Cardiac septum (tissue), 1 donor: ENCODE results near the gene C5orf46. TPM values are rescaled to one million over a fixed set of nuclear protein-coding genes. Genes with fewer than 3 reads are reported as not detected.
"Not testable (repeated sequence)": the region's sequence is repeated elsewhere in the genome, so short reads cannot be mapped to it uniquely, and the experiment has no call there.

Source experiments
- DNase-seq: peaks from one replicate; pipeline ENCODE4 v3.0.0-alpha.2; 2020; ENCODE audit warnings: low spot score
- intact Hi-C: fragments of 100-400 bp; cut with DNase I; formaldehyde crosslinking; loops from one replicate; pipeline ENCODE4 v1.14.0; 2022
- total RNA-seq: library from RNA; stranded (reverse); fragmentation: NEBNext Ultra II Directional; extraction: Animal tissue kit (Norgen Biotek cat#: 25700); gene quantifications from one replicate; pipeline ENCODE4 v1.2.1, GENCODE V29; 2021
- donor health status: DM: no; HTN: no; CAD: no.

Gene C5orf46
- total RNA-seq, 1 donor from 2014 or later, result 13.0 TPM

DNA sequence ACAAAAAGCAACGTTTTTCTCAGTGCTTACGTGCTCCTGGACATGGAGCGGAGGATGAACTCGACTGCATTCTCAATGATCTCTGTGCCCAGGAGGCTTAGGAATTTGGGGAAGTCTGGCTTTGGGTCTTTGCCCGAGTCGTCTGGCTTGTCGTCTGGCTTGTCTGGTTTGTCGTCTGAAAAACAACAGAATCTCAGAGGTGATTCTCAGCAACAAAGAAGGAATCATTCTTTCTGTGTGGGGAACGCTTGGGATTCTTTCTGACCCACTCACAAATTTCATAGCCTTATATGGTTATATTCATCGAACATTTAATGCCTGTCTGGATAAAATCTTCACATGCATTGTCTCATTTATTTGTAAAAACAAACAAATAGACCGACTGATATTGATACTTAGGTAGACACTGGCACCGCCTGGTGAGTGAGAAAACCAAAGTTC, 4.7 kb downstream of the C5orf46 start:
- no peak for DNase-seq

DNA sequence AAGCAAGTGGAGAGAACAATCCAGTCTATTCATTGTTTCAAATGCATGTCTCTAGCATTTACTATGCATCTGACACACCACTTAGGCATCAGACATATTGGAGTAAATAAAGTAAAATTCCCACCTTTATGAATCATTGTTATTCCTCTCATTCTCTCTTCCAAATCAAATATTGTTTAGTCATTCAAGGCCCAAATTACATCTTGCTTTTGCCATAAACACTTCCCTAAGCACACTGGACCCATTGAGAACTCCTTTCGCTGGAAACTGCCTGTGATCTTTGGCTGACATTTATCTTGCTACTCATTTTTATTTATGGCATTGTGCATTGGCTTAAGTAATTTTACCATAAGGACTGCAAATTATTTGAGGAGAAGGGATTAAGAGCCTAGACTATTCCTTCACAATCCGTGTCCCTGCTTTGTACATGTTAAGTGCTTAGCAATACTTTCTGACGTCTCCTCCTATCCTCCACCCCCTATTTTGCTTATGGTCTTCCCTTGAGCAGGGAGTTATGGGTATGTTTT, 7.4 kb downstream of the C5orf46 start:
- DNase-seq, result no peak
- intact Hi-C loops, result no loop called here

More for the DNA sequence above, 4.7 kb downstream of the C5orf46 start:
- intact Hi-C loops, result no loop called here

DNA sequence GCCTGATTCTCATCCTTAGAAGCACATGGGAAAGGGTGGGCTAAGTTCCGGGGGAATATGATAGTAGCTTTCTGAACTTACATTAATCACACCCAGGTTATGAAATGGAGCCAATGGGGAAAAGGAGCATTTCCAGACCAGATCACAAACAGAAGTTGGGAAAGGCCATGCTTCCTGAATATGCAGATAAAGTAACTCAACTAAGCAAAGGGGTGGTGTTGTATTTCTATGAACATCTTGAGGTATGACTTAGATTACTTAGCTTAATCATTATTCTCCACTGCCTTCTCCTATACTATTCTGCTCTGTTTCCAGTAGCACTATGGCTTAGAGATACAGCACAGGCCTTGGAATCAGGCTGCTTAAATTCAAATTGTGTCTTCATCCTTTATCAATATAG, 10.5 kb downstream of the C5orf46 start:
- intact Hi-C loops, result no loop called here
- no peak for DNase-seq

DNA sequence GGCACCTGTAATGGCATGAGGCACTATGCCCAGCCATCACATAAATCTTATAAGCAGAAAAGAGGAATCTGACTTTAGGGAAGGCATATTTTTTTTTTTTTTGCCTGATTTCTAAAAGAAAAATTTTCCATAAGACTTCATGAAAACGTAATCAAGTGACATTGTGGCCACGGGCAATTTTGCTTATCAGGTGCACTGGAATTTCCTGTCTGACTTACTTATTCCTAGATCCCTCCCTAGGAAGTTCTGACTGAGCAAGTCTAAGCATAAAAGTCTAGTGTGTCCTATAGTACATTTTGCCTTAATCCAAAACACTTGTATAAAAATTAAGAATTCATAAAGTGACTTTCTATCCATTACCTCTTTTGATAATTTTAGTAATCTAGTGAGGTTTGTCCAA, 12.5 kb downstream of the C5orf46 start:
- DNase-seq, result no peak
- intact Hi-C loops, result no loop called here

DNA sequence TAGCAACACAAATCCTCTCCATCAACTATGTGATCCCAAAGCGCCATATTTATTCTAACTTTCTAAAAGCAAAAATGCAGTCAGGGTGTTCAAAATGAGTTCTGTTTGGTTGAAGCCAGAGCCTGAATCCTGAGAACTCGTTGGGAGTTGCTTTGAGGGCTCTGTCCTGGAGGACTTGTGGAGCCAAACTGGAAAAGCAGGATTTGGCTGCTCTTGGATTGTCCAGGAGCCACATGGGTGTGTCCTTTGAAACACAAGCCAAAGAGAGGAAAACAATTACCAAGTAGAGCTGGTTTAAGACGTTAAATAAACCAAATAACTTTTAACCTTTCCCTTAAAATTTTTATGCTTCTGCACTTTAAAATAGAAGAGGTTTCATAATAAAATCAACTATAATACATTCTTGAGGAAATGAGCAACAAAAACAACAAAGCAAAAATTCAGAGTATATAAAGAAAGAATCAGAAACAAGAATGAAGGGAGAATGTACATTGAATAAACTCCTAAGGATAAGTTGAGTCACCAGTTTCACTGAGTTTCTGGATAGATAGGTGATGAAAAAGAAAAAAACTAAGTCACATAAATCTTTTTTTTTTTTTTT, 13.5 kb downstream of the C5orf46 start:
- intact Hi-C loops, result no loop called here
- no peak for DNase-seq

DNA sequence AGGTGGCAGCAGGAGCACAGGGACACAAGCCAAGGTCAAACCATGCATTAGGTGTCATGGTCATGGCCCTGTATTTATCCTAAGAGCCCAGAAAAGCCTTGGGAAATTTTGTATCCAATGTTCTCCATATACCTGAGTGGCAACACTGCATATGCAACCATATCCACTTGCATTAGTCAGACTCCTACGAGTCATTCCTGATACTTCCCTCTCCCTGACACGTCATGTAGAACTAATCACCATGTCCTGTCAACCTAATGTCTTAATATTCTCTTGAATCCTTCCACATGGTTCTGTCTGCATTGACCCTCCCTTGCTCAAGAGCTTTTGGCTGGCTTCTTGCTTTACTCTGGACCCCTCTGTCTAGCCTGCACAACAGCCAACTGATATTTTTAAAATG, 18.4 kb downstream of the C5orf46 start:
- no peak for DNase-seq
- intact Hi-C loops, result loop anchor here (2.0 kb wide), 1 partner anchor 47 kb away; no protein-coding TSS in a partner anchor

DNA sequence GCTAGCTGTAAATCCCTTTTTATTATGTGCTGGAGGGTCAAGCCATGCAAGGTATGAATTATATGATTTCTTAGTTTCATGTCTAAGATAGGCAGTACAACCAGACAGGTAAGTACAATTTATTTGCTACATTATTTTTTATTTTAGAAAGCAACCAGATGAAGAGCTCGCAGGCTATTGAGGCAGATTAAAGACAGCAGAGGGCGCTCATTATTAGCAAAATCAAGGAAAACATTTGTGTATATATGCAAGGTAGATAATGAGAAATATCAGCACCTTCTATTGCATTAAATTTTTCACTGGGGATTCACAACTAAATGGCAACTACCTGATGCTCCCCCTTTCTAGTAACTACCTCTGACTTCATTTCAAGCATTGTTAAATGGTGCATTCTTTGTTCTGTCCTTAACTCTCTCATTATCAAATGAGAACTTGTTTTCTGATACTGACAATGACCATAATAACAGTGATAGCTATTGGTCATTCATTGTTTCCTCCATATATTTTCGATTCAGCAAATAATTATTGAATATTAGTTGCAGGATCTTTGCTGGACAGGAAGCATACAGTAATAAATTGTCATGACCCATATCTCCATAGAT, 19.2 kb downstream of the C5orf46 start:
- intact Hi-C loops, result no loop called here
- DNase-seq, result no peak

DNA sequence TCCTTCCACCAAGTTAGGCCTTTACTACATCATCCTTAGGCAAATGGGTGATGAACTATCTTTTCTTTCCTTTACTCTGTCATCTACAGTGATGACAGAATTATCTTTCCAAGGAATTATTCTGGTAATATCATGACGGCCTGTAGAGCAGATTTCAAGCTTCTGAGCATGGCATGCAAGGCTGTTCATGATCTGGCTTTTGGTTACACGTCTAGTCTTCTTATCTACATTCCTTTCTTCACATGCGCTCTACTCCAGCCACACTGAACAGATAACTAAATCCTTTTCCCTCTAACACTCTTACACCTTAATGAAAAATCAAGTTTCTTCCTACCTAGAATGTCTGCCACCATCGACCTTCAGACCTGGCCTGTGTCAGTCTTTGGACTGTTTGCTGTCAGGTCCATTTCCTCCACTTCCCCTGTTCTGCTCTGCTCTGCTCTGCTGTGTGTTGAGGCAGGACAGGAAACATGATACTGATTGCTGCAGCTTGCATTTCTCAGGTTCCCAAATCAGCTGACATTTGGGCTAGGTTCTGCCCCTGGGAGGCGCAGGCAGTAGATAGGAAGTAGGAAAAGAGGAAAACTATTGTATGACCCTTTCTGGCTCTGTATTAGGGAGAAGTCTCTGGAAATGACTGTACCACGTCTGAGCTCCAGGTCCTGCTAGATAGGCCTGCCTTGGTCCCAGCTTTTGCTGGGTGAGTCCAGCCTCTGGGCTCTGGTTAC, 23.6 kb downstream of the C5orf46 start:
- intact Hi-C loops, result no loop called here
- DNase-seq, result no peak

DNA sequence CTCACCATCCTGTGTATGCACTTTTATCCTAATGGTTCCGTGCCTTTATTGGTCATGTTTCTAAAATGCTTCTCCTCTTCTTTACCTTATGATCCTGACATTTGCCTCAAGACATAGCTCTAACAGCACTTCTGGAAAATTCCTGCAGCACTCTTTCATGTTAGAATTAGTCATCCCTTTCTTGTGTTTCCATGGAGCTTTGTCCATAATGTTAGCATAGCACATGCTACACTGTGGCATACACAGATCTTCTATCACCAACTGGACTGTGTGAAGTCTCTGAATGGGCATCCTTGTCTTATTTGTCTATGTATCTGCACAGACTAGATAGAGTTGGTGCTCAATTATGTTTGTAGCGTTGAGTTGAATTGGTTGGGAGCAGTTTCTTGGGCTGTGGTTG, 25.9 kb downstream of the C5orf46 start:
- DNase-seq, result no peak
- intact Hi-C loops, result no loop called here

DNA sequence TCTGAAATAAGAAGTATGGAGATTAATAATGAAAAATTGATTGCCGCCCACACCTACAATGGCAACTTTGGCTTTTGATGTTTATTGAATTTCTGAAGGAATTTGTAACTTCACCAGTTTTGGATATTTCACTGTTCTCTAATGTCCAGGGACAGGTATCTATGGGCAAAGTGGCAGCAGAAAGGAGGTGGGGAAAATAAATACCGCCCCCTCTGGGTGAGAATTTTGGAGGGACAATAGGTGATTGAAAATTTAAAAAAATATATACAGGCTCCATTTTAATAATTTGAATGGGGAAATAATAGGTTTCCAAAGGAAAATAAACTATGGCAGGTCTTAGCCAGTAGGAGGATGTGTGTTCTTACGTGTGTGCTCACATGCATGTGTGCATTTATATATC, 26.6 kb downstream of the C5orf46 start:
- intact Hi-C loops, result no loop called here
- no peak for DNase-seq

DNA sequence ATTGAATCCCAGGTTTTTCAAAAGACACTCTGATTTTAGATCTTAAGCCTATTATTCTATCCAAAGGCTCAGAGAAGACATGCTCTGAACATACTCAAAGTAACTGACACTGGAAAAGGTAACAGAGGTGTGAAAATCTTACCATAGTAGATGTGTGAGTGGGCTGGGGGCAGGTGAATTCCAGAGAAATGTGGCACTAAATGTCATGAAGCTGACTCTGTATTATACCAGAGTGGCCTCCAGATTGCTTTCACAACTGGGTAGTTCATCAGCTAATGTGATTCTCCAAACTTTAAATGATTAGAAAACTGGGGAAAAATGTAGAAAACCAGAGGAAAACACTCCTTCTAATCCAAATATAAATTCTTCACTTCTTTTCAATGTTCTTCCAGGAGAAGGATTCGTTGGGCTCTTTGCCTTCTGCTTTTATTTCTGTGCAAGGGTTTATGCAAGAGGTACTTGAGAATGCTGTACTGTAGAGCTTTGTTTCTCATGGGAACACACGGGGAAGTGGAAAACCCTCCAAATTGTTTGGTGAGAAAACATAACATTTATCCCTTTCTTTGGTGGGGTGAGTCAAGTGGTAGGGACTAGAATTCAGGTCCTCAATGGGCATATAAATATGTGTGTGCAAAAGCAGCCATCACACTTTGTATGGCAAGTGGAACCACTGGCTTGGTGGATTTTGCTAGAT, 28.1 kb downstream of the C5orf46 start, which contains the start of gene SCGB3A2:
TSS of gene SCGB3A2 (plus strand) at position 646 of the 694 bp plus-strand sequence. CDS start 93 bp downstream, outside the sequence.
- intact Hi-C loops, result no loop called here
- no peak for DNase-seq

DNA sequence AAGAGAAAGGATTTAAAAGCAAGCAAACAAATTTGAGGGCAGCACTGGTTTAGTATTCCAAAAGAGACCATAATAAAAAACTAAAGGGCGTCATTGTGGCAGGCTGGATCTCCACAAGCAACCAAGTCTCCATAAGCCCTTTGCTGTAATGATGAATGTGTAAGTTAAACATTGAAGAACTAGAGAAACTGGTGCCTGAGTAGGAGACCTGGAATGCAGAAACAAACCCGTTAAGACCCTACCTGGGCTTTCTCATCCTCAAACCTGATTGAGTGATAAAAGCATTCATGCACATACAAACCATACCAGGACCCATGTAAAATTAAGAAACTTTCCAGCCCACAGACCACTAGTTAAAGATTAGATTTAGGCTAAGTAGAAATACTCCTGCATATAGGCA, 29.7 kb downstream of the C5orf46 start:
- no peak for DNase-seq
- intact Hi-C loops, result no loop called here

DNA sequence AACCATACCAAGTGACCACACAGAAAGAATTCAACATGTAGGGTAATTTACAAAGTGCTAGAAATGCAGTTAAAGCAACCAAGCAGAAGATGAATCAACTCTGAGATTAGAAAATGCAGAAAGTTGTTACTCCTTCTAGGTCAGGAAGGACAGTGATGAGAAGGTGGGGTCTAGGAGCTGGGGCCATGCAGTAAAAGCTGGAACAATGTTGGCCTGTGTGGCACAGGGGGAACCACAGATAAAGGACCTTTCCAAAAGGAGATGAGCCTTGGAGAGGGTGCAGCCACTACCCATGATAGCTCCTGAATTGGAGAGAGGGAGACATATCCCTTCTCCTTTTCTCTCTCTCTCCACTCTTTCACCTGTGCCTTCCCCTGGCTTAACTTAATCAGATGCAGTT, 30.2 kb downstream of the C5orf46 start:
- intact Hi-C loops, result no loop called here
- no peak for DNase-seq

DNA sequence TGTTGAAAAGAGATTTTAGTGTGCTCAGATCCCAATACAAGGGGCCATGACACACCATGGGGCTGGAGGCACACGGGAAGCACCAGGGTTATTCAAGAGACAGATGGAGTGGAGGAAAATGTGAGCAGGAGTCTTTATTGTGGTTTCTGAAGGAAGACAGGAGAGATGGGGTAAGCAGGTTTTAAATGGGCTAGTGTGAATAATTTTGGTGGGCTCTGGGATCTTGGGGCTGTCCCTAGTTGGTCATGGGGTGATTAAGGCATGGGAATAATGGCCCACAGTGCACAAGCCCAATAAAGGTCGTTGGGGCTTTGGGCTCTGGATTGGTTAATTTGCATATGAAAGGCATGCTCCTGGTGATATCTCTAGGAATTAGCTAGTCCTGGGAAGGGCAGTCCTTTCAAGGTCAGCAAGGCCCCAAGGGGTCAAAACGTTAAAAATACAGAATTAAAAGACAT, 31.4 kb downstream of the C5orf46 start:
- DNase-seq, result no peak
- intact Hi-C loops, result no loop called here

DNA sequence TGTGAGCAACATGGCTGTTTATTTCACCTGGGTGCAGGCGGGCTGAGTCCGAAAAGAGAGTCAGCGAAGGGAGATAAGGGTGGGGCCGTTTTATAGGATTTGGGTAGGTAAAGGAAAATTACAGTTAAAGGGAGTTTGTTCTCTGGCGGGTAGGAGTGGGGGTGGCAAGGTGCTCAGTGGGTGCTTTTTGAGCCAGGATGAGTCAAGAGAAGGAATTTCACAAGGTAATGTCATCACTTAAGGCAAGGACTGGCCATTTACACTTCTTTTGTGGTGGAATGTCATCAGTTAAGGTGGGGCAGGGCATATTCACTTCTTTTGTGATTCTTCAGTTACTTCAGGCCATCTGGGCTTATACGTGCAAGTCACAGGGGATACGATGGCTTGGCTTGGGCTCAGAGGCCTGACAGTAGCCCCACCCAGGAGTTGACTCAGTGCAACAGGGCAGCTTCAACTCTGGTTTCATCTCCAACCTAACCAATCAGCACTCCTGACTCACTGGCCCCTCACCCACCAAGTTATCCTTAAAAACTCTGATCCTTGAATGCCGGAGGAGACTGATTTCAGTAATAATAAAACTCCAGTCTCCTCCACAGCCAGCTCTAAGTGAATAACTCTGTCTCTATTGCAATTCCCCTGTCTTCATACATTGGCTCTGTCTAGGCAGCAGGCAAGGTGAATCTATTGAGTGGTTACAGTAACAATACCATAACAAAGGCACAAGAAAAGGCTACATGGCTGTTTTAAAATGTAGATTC, 32.0 kb downstream of the C5orf46 start:
- DNase-seq, intact Hi-C loops: not testable (repeated sequence)

DNA sequence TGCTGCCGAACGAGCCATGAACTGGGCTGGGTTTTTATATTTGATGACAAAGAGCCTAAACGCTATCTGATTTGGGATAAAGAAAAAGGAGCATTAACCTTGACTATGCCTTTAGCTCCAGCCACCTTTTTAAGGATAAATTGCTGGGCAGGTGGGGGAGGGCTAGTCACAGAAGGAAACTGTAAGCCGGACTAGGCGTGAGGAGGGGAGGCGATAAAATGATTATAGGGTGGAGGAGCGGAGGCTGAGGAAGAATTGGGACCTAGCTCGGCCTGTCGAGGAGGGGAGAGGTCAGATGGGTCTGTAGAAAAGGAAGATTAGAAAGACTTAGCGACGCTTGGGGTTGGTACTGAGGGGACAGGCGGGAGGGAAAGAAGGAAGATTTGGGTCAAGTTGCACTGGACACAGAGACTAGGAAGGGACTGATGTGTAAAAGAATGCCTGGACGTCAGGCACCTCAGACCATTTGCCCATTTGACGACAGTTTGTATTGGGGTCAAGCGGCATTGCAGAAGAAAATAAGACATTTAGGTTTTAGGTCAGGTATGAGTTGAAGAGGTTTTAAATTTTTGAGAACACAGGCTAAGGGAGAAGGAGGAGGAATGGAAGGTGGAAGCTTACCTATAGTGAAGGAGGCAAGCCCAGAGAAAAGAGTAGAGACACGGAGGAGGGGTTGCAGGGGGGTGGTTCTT, 33.4 kb downstream of the C5orf46 start:
- intact Hi-C loops, DNase-seq: not testable (repeated sequence)

DNA sequence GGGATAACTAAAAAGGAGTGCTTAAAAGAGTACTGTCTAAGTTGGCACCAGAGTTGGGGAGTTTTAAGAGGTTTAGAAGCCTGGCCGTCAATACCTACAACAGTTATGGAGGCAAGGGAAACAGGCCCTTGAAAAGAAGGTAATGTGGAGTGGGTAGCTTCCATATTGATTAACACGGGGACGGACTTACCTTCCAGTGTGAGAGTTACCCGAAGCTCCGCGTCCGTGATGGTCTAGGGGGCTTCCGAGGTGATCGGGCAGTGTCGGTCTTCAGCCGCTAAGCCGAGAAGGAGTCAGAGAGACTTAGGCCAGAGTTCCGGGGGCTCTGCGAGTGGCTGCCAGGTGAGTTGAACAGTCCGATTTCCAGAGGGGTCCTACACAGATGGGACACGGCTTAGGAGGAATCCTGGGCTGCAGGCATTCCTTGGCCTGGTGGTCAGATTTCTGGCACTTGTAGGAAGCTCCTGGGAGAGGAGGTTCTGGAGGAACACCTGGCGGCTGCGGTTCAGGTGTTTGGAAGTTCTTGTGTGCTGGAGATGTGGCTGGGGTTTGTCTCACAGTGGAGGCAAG, 34.3 kb downstream of the C5orf46 start:
- DNase-seq, intact Hi-C loops: not testable (repeated sequence)

DNA sequence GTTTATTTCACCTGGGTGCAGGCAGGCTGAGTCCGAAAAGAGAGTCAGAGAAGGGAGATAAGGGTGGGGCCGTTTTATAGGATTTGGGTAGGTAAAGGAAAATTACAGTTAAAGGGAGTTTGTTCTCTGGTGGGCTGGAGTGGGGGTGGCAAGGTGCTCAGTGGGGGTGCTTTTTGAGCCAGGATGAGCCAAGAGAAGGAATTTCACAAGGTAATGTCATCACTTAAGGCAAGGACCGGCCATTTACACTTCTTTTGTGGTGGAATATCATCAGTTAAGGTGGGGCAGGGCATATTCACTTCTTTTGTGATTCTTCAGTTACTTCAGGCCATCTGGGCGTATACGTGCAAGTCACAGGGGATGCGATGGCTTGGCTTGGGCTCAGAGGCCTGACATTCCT, 36.4 kb downstream of the C5orf46 start:
- intact Hi-C loops, DNase-seq: not testable (repeated sequence)
